GM19025 (cell line): ENCODE data around the gene IMPG2.

Experiments
- ATAC-seq: cut with Tn5 transposase; IDR thresholded peaks from one replicate; pipeline ENCODE4 v1.9.1; 2021; ENCODE audit warnings: mild to moderate bottlenecking, low read depth, moderate library complexity; ENCODE audit not compliant: unreplicated experiment

The IMPG2 gene

GRCh38 chr3:101278727-101279126, 41.6 kb downstream of the IMPG2 start:
- ATAC-seq: no peak

- no peak for ATAC-seq
These were observed 46.8 kb downstream of the IMPG2 start for GRCh38 chr3:101273608-101274007.

DNA sequence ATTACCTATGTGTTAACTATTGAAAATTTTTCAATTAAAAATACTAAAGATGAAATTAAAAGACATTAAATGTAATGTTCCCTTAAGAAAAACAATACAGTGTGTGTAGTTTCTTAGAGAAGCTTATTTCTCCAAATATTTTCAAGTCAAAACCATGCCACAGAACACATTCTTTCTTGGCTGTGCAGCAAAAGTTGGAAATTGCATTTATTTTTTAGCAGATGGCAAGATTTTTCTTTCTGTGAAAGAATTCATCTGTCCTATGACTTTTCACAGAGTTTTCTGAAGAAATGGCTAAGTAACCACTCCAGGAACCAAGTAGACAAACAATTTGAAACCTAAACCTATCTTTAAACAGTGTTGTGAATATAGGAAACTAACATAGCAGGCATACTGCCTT, 47.2 kb downstream of the IMPG2 start:
- ATAC-seq: no peak

- ATAC-seq: no peak
These were observed 48.6 kb downstream of the IMPG2 start for GRCh38 chr3:101271728-101272127.

DNA sequence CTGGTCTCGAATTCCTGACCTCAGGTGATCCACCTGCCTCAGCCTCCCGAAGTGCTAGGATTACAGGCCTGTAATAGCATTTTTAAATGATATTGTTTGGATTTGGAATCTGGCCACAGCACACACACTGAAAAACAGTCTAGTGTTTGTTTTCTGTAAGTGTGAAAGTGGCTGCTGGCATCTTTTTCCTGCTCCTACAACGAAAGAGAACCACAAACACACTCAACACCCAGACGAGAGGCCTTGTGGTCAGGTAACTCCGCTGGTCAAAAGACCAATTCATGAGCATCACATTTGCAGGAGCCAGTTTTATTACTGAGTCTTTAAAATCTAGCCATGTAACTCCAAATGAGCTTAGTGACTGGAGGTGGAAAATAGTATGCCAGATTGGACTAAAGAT, 50.2 kb downstream of the IMPG2 start:
- no peak for ATAC-seq

GRCh38 chr3:101268971-101269671, 51.3 kb downstream of the IMPG2 start:
- no peak for ATAC-seq

DNA sequence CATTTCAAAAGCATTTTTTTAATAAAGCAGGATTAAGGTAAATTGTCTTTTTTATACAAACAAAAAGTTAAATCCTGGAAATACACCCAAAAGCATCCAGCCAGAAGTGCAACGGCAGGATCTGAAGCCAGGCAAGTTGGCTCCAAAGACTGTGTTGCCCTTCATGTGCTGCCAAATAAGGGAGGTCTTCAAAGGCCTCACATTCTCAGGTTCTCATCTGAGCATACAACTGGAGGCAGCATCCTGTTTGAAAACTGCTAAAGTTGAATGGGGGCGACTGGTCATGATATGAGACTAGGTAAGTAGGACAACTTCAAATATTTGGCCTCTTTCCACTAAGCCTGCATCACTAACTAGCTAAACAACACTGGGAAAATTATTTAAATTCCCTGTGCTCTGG, 52.2 kb downstream of the IMPG2 start:
- no peak for ATAC-seq

DNA sequence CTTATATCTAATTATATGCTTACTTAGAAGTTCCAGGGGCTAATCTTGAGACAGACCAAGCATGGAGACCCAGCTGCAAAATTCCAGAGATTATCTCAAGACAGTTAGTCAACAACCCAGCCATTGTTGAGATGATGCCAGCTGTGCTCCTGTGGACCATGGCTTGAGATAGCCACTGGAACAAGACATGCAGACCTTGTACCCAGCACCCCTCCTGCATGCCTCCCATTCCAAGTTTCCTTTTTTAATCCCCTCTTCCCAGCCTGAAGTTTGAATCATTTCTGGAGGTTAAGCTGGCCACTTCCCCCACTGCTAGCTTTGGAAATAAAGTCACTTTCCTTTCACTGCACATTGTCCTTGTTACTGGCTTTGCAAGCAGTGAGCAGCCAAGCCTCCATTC, 53.8 kb downstream of the IMPG2 start:
- ATAC-seq: no peak

DNA sequence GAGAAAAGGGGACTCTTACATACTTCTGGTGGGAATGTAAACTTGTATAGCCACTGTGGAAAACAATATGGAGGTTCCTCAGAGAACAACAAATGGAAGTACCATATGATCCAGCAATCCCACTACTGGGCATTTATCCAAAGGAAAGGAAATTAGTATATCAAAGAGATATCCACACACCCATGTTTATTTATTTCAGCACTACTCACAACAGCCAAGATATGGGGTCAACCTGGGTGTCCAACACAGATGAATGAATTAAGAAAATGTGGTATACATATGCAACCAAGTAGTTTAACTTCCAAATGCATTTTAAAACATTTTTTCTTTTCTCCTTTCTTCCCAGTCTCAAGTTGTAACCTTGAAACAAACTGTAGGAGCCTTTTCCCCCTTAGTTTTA, 54.3 kb downstream of the IMPG2 start:
- no peak for ATAC-seq

DNA sequence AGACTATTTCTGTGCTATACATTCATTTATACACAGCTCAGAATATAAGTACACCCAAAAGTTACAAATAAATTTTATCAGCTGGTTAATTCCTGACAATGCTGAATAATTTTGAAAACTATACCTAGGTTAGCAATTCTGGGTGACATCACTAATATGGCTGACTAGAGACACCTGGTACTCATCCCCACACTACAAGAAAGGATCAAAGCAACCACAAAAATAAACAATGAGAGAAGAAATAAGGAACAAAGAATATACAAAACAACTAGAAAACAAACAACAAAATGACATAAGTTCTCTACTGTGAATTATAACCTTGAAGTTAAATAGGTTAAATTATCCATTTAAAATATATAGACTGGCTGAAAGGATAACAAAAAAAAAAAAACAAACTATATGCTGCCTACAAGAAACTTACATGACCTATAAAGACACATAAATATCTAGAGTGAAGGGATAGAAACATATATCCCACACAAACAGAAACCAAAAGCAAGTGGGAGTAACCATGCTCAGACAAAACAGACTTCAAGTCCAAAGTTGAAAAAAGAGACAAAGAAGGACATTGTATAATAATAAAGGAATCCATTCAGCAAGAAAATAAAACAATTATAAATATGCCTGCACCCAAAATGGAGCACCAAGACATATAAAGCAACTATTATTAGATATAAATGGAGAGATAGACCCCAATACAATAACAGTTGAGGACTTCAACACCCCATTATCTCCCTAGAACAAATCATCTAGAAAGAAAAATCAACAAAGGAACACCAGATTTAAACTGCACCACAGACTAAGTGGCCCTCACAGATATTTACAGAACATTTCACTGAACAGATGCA, 57.8 kb downstream of the IMPG2 start:
- ATAC-seq: peak; percentile 56

- ATAC-seq: no peak
These were observed 58.9 kb downstream of the IMPG2 start for GRCh38 chr3:101261506-101261905.

GRCh38 chr3:101259485-101260341, 60.7 kb downstream of the IMPG2 start:
- ATAC-seq: no peak

DNA sequence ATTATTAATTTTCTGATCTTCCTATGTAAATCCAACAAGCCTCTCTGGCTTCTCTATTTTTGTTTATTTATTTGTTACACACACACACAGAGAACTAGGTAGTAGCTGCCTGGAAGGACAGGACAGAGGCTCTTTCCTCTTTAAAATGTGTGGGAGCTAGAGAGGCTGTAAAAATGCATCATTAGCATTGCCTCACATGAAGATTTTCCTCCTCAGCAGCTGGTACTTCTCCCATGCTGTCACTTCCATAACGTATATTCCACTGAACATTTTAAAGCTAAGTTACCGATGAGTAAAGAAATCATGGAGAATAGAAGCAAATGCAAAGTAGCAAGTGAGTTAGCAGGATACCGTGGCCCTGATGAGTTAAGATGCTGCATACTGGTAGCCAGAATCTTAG, 63.9 kb downstream of the IMPG2 start:
- ATAC-seq: no peak

GRCh38 chr3:101255441-101255840, 64.9 kb downstream of the IMPG2 start:
- no peak for ATAC-seq

GRCh38 chr3:101253396-101253795, 67.0 kb downstream of the IMPG2 start:
- ATAC-seq: no peak

- no peak for ATAC-seq
These were observed 67.4 kb downstream of the IMPG2 start for GRCh38 chr3:101252945-101253344.

DNA sequence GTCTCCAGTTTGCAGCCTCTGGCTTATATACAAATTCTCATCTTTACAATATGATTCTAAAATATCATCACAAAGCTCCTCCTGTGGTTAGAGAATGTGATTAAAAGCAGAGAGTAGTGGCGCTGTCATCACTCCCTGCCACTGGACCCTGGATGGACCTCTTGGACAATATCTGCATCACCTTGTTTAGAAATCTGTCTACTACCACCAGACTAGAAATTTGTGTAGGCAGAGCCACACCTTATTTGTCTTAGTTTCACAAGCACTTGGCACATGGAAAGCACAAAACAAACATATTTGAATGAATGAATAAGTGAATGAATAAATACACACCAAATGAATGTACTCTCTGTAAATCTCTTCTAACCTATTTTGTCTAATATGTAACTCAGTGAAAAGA, 68.1 kb downstream of the IMPG2 start:
- no peak for ATAC-seq

GRCh38 chr3:101251441-101251840, 68.9 kb downstream of the IMPG2 start:
- ATAC-seq: no peak

GRCh38 chr3:101249522-101249921, 70.9 kb downstream of the IMPG2 start:
- ATAC-seq: no peak

DNA sequence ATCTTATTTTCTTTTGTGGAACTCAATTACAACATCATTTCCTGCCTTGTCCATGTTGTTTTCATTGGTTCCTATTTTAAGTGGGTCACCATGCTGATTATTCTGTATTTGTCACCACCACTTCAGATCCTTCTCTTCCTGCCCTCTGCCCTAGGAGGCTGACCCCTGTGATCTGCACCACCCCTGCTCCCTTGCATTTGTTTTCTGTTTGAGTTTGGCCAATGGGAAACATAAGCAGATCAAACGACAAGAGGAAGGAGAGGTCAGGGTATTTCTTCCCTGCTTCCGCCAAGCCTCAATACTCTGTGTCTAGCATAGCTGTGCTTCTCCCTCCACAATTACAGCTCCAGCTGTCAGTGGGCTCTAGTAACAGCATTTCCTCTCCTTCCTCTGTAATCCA, 71.6 kb downstream of the IMPG2 start:
- ATAC-seq: no peak

- no peak for ATAC-seq
These were observed 76.2 kb downstream of the IMPG2 start for GRCh38 chr3:101244212-101244575.
